ENCODE results near the gene ASF1A. TPM values are rescaled to one million over a fixed set of nuclear protein-coding genes. Genes with fewer than 3 reads are reported as not detected.

The ASF1A gene
- polyA plus RNA-seq, 1 of the 3 experiments (the other 2 are of a cell fraction), result 5.4 TPM

DNA sequence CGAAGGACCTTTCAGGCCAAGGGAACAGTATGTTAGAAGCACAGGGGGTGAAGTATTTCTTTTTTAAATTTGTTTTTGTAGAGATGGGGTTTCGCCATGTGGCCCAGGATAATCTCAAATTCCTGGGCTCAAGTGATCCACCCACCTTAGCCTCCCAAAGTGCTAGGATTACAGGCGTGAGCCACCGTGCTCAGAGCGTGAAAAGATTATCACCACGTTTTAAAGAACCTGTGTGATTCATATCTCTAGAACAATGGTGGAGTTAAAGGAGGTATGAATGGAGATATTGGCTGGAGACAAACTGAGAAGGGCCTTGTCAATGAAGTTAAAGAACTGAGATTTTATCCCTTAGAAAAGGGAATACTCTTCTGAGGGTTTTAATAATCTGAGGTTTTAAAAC lies 9.7 kb downstream of the ASF1A start:
- TF ChIP-seq FOXJ3 (CRISPR knock-in tag; IDR thresholded peaks at IDR 0.05) (no peak), POLR2AphosphoS5 (IDR thresholded peaks at IDR 0.05; ENCODE audit: low read depth, low read length) (no peak), RFX5 (IDR thresholded peaks at IDR 0.05; ENCODE audit: low read length) (no peak)
- Histone ChIP-seq H3K27ac (ENCODE audit: low read depth in 2 of 2, low read length in 1 of 2) (peak overlapping the region in 1 of 2 experiments; percentile 80; a peak in 1 of 4 replicates), H3K9ac (no peak overlapping the region), H3K4me2 (no peak overlapping the region), H3K4me1 (ENCODE audit: control insufficient read depth in 1 of 2, insufficient read depth in 2 of 2, low read depth in 1 of 2, low read length in 1 of 2) (peaks cover 0 to 6% of the 10 kb centered on the region in 2 experiments; a peak in 2 of 4 replicates), H3K79me2 (ENCODE audit: insufficient read depth) (peaks cover 37% of the 10 kb centered on the region), H3K9me3 (no peaks in the 10 kb centered on the region), H3K4me3 (ENCODE audit: low read depth in 2 of 2, low read length in 1 of 2) (no peak overlapping the region), H3K27me3 (ENCODE audit: insufficient read depth) (no peaks in the 10 kb centered on the region), H3F3A (replicated peaks; ENCODE audit: insufficient read depth) (no peaks in the 10 kb centered on the region), H3K9me2 (no peaks in the 10 kb centered on the region), H3K36me3 (replicated peaks in 1 of 2; ENCODE audit: control insufficient read depth in 1 of 2, insufficient read depth in 2 of 2, low read length in 1 of 2) (peaks cover 46 to 61% of the 10 kb centered on the region in 2 experiments), H4K20me1 (ENCODE audit: insufficient read depth) (no peaks in the 10 kb centered on the region), H2AFZ (ENCODE audit: low read depth) (no peak overlapping the region)
- ChIA-PET CTCF (interaction anchor here (1.2 kb wide), 2 partner anchors 22 to 104 kb away, joined by 3 to 4 read pairs; no protein-coding TSS in a partner anchor), POLR2A (no interaction called here)
- DNase-seq, result no peak
- 92% methylated on average over 6 of the region's 6 CpGs for WGBS (ENCODE audit: low lambda C conversion rate)

GRCh38 chr6:118905084-118905483 lies 11.1 kb downstream of the ASF1A start:
- peaks cover 55 to 57% of the 10 kb centered on the region in 2 experiments for H3K36me3 ChIP-seq (replicated peaks in 1 of 2; ENCODE audit: control insufficient read depth in 1 of 2, insufficient read depth in 2 of 2, low read length in 1 of 2)
- ChIA-PET POLR2A (no interaction called here), CTCF (interaction anchor here (1.5 kb wide), 1 partner anchor 10 kb away, joined by 6 read pairs; the partner anchor contains the start of gene ASF1A)
- no peaks in the 10 kb centered on the region for H4K20me1 ChIP-seq (ENCODE audit: insufficient read depth)
- peaks cover 0 to 3% of the 10 kb centered on the region in 2 experiments; a peak in 2 of 4 replicates for H3K4me1 ChIP-seq (ENCODE audit: control insufficient read depth in 1 of 2, insufficient read depth in 2 of 2, low read depth in 1 of 2, low read length in 1 of 2)
- no peaks in the 10 kb centered on the region for H3K9me2 ChIP-seq
- no peak overlapping the region for H3K4me3 ChIP-seq (ENCODE audit: low read depth in 2 of 2, low read length in 1 of 2)
- no peaks in the 10 kb centered on the region for H3F3A ChIP-seq (replicated peaks; ENCODE audit: insufficient read depth)
- no peak overlapping the region for H3K27ac ChIP-seq (ENCODE audit: low read depth in 2 of 2, low read length in 1 of 2)
- no peaks in the 10 kb centered on the region for H3K27me3 ChIP-seq (ENCODE audit: insufficient read depth)
- peaks cover 24% of the 10 kb centered on the region for H3K79me2 ChIP-seq (ENCODE audit: insufficient read depth)
- no peak overlapping the region for H3K4me2 ChIP-seq
- no peaks in the 10 kb centered on the region for H3K9me3 ChIP-seq
- no peak for DNase-seq
- H3K9ac ChIP-seq, result no peak overlapping the region
- TF ChIP-seq NFIC (IDR thresholded peaks at IDR 0.05; ENCODE audit: borderline replicate concordance) (no peak), FOSL2 (IDR thresholded peaks at IDR 0.05; ENCODE audit: borderline replicate concordance, low read depth) (no peak), YY1 (IDR thresholded peaks at IDR 0.05; ENCODE audit: low read depth) (no peak)
- no peak overlapping the region for H2AFZ ChIP-seq (ENCODE audit: low read depth)

- H2AFZ ChIP-seq (ENCODE audit: low read depth), result no peak overlapping the region
- no peaks in the 10 kb centered on the region for H3F3A ChIP-seq (replicated peaks; ENCODE audit: insufficient read depth)
- peaks cover 62% of the 10 kb centered on the region in 2 experiments for H3K36me3 ChIP-seq (replicated peaks in 1 of 2; ENCODE audit: control insufficient read depth in 1 of 2, insufficient read depth in 2 of 2, low read length in 1 of 2)
- H3K27ac ChIP-seq (ENCODE audit: low read depth in 2 of 2, low read length in 1 of 2), result no peak overlapping the region
- 100% methylated on average over 4 of the region's 4 CpGs for WGBS (ENCODE audit: low lambda C conversion rate)
- ChIA-PET CTCF (no interaction called here), POLR2A (no interaction called here)
- H3K4me1 ChIP-seq (ENCODE audit: control insufficient read depth in 1 of 2, insufficient read depth in 2 of 2, low read depth in 1 of 2, low read length in 1 of 2), result peaks cover 0 to 3% of the 10 kb centered on the region in 2 experiments; a peak in 2 of 4 replicates
- no peak overlapping the region for H3K4me3 ChIP-seq (ENCODE audit: low read depth in 2 of 2, low read length in 1 of 2)
- H3K9ac ChIP-seq, result no peak overlapping the region
- no peaks in the 10 kb centered on the region for H4K20me1 ChIP-seq (ENCODE audit: insufficient read depth)
- H3K9me2 ChIP-seq, result no peaks in the 10 kb centered on the region
- H3K9me3 ChIP-seq, result no peaks in the 10 kb centered on the region
- peaks cover 16% of the 10 kb centered on the region for H3K79me2 ChIP-seq (ENCODE audit: insufficient read depth)
- H3K4me2 ChIP-seq, result no peak overlapping the region
- DNase-seq, result no peak
- H3K27me3 ChIP-seq (ENCODE audit: insufficient read depth), result no peaks in the 10 kb centered on the region
- TF ChIP-seq TAF1 (IDR thresholded peaks at IDR 0.05; ENCODE audit: borderline replicate concordance, low read depth, low read length) (no peak), EZH2phosphoT487 (IDR thresholded peaks at IDR 0.05; ENCODE audit: borderline replicate concordance, low read depth) (no peak), NRF1 (IDR thresholded peaks at IDR 0.05; ENCODE audit: low read depth, low read length) (no peak), ELF1 (IDR thresholded peaks at IDR 0.05) (no peak), MXI1 (IDR thresholded peaks at IDR 0.05; ENCODE audit: low read depth, low read length) (no peak), SMC3 (IDR thresholded peaks at IDR 0.05; ENCODE audit: low read depth, low read length) (no peak), RCOR1 (IDR thresholded peaks at IDR 0.05; ENCODE audit: low read length) (no peak), FOXM1 (IDR thresholded peaks at IDR 0.05; ENCODE audit: low read depth) (no peak)
- TF ChIP-seq, protein P1, sequence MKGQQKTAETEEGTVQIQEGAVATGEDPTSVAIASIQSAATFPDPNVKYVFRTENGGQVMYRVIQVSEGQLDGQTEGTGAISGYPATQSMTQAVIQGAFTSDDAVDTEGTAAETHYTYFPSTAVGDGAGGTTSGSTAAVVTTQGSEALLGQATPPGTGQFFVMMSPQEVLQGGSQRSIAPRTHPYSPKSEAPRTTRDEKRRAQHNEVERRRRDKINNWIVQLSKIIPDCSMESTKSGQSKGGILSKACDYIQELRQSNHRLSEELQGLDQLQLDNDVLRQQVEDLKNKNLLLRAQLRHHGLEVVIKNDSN (IDR thresholded peaks at IDR 0.05; ENCODE audit: borderline replicate concordance, low read depth), result no peak
- TF ChIP-seq, protein P2, sequence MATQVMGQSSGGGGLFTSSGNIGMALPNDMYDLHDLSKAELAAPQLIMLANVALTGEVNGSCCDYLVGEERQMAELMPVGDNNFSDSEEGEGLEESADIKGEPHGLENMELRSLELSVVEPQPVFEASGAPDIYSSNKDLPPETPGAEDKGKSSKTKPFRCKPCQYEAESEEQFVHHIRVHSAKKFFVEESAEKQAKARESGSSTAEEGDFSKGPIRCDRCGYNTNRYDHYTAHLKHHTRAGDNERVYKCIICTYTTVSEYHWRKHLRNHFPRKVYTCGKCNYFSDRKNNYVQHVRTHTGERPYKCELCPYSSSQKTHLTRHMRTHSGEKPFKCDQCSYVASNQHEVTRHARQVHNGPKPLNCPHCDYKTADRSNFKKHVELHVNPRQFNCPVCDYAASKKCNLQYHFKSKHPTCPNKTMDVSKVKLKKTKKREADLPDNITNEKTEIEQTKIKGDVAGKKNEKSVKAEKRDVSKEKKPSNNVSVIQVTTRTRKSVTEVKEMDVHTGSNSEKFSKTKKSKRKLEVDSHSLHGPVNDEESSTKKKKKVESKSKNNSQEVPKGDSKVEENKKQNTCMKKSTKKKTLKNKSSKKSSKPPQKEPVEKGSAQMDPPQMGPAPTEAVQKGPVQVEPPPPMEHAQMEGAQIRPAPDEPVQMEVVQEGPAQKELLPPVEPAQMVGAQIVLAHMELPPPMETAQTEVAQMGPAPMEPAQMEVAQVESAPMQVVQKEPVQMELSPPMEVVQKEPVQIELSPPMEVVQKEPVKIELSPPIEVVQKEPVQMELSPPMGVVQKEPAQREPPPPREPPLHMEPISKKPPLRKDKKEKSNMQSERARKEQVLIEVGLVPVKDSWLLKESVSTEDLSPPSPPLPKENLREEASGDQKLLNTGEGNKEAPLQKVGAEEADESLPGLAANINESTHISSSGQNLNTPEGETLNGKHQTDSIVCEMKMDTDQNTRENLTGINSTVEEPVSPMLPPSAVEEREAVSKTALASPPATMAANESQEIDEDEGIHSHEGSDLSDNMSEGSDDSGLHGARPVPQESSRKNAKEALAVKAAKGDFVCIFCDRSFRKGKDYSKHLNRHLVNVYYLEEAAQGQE (IDR thresholded peaks at IDR 0.05; ENCODE audit: low read depth, low read length), result no peak
- TF ChIP-seq, protein P3, sequence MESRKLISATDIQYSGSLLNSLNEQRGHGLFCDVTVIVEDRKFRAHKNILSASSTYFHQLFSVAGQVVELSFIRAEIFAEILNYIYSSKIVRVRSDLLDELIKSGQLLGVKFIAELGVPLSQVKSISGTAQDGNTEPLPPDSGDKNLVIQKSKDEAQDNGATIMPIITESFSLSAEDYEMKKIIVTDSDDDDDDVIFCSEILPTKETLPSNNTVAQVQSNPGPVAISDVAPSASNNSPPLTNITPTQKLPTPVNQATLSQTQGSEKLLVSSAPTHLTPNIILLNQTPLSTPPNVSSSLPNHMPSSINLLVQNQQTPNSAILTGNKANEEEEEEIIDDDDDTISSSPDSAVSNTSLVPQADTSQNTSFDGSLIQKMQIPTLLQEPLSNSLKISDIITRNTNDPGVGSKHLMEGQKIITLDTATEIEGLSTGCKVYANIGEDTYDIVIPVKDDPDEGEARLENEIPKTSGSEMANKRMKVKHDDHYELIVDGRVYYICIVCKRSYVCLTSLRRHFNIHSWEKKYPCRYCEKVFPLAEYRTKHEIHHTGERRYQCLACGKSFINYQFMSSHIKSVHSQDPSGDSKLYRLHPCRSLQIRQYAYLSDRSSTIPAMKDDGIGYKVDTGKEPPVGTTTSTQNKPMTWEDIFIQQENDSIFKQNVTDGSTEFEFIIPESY (IDR thresholded peaks at IDR 0.05; ENCODE audit: borderline replicate concordance, low read depth), result no peak
Observed at GRCh38 chr6:118905851-118906250, 11.9 kb downstream of the ASF1A start.
